H1 (cell line): ENCODE data around the gene ADAMTS15. TPM values are rescaled to one million over a fixed set of nuclear protein-coding genes. Genes with fewer than 3 reads are reported as not detected.

Experiments used
- CTCF ChIA-PET: fragments of 300-600 bp; sonication (Branson Sonifier 250); formaldehyde crosslinking; loops from one replicate; lab custom pipeline; 2021; ENCODE audit not compliant: partially characterized antibody; lab: Charles Lee
- POLR2A ChIA-PET: fragments of 300-600 bp; sonication (Branson Sonifier 250); formaldehyde crosslinking; loops from one replicate; lab custom pipeline; 2021; ENCODE audit warnings: inconsistent platforms; ENCODE audit not compliant: partially characterized antibody; lab: Charles Lee
- DNase-seq, 2 experiments: peaks; one replicate each; pipeline versions ENCODE4 v3.0.0 to v3.0.0-alpha.2; 2010 to 2022; ENCODE audit warnings: low spot score in 2 of 2, low read depth in 1 of 2, mixed read lengths in 1 of 2
- FAIRE-seq: peaks from 2 replicates; lab custom pipeline; 2011; peaks lifted over from hg19 to GRCh38; lab: Jason Lieb, UNC
- H2AFZ ChIP-seq: 2 replicates; pipeline ENCODE4 v1.8.1; 2012; ENCODE audit warnings: low read length, inconsistent platforms
- H2AK5ac ChIP-seq: 2 replicates; pipeline ENCODE4 v1.6.1; 2013; ENCODE audit warnings: low read depth, low read length
- H2BK120ac ChIP-seq: replicated peaks from 2 replicates; pipeline ENCODE3; 2013; ENCODE audit warnings: low read depth, low read length, inconsistent platforms
- H2BK12ac ChIP-seq: 2 replicates; pipeline ENCODE4 v1.6.1; 2013; ENCODE audit warnings: low read depth, low read length
- H2BK15ac ChIP-seq: 2 replicates; pipeline ENCODE4 v1.6.1; 2013; ENCODE audit warnings: low read length
- H2BK20ac ChIP-seq: 2 replicates; pipeline ENCODE4 v1.6.1; 2013; ENCODE audit warnings: low read length
- H2BK5ac ChIP-seq: 2 replicates; pipeline ENCODE4 v1.6.1; 2013; ENCODE audit warnings: low read depth, low read length
- H3K14ac ChIP-seq: 2 replicates; pipeline ENCODE4 v1.6.1; 2013; ENCODE audit warnings: inconsistent platforms; ENCODE audit not compliant: insufficient read length
- H3K18ac ChIP-seq: 2 replicates; pipeline ENCODE4 v1.6.1; 2013; ENCODE audit warnings: low read length; ENCODE audit errors: extremely low read depth
- H3K23ac ChIP-seq: 2 replicates; pipeline ENCODE4 v1.6.1; 2013; ENCODE audit warnings: inconsistent platforms; ENCODE audit not compliant: insufficient read length
- H3K23me2 ChIP-seq: 2 replicates; pipeline ENCODE4 v1.6.1; 2013; ENCODE audit warnings: low read depth, low read length
- H3K27ac ChIP-seq: 2 replicates; pipeline ENCODE4 v1.6.1; 2011; ENCODE audit warnings: low read depth, low read length, inconsistent platforms
- H3K27me3 ChIP-seq, 4 experiments: replicated peaks in 1 of 4; 1 replicate in 1 of 4; 2 replicates in 3 of 4; pipeline versions ENCODE4 v1.6.1 to v1.8.1; 2011 to 2013; ENCODE audit warnings: low read length in 3 of 4, mild to moderate bottlenecking in 3 of 4, inconsistent platforms in 2 of 4, mixed read lengths in 2 of 4, moderate library complexity in 1 of 4; ENCODE audit not compliant: control insufficient read depth in 3 of 4, insufficient read depth in 3 of 4; ENCODE audit errors: extremely low read depth in 1 of 4
- H3K36me3 ChIP-seq, 4 experiments: 2 replicates each; pipeline versions ENCODE4 v1.6.1 to v1.8.1; 2011 to 2013; ENCODE audit warnings: mild to moderate bottlenecking in 4 of 4, low read length in 3 of 4, moderate library complexity in 2 of 4, control low read depth in 1 of 4, inconsistent platforms in 1 of 4; ENCODE audit not compliant: insufficient read depth in 4 of 4, control insufficient read depth in 2 of 4
- H3K4ac ChIP-seq: replicated peaks from 2 replicates; pipeline ENCODE3; 2013; ENCODE audit warnings: low read length, low read depth, mixed read lengths, inconsistent platforms; ENCODE audit not compliant: insufficient read length
- H3K4me1 ChIP-seq, 4 experiments: replicated peaks in 1 of 4; 1 replicate in 1 of 4; 2 replicates in 3 of 4; pipeline versions ENCODE4 v1.6.1 to v1.8.1; 2011 to 2013; ENCODE audit warnings: low read length in 3 of 4, inconsistent platforms in 2 of 4, mixed read lengths in 1 of 4; ENCODE audit not compliant: insufficient read depth in 4 of 4, control insufficient read depth in 3 of 4
- H3K4me2 ChIP-seq, 2 experiments: 2 replicates each; pipeline versions ENCODE4 v1.6.1 to v1.8.1; 2011 to 2013; ENCODE audit warnings: low read depth in 2 of 2, low read length in 2 of 2, control low read depth in 1 of 2, inconsistent platforms in 1 of 2, mild to moderate bottlenecking in 1 of 2; ENCODE audit not compliant: insufficient read depth in 1 of 2
- H3K4me3 ChIP-seq, 4 experiments: fragments of 200-600, 300-600 bp in 1 of 4; sonication (generic), shearing (Covaris generic), sonication (Bioruptor Twin) in 1 of 4; 2 replicates each; pipeline versions ENCODE4 v1.5.1 to v1.8.1; 2011 to 2016; ENCODE audit warnings: low read length in 4 of 4, low read depth in 3 of 4, control low read depth in 2 of 4, inconsistent platforms in 2 of 4, mild to moderate bottlenecking in 2 of 4, mixed read lengths in 1 of 4, moderate library complexity in 1 of 4; ENCODE audit not compliant: insufficient read depth in 2 of 4; ENCODE audit errors: extremely low read depth in 1 of 4
- H3K56ac ChIP-seq: replicated peaks from 2 replicates; pipeline ENCODE3; 2013; ENCODE audit warnings: low read depth, mild to moderate bottlenecking, mixed read lengths, low read length, inconsistent platforms; ENCODE audit not compliant: insufficient read length
- H3K79me1 ChIP-seq: 2 replicates; pipeline ENCODE4 v1.6.1; 2013; ENCODE audit warnings: low read depth, low read length, control low read depth
- H3K79me2 ChIP-seq, 2 experiments: 2 replicates each; pipeline versions ENCODE4 v1.6.1 to v1.8.1; 2012 to 2013; ENCODE audit warnings: low read length in 2 of 2, mild to moderate bottlenecking in 2 of 2, inconsistent platforms in 1 of 2; ENCODE audit not compliant: insufficient read depth in 2 of 2, control insufficient read depth in 1 of 2
- H3K9ac ChIP-seq, 4 experiments: replicated peaks in 1 of 4; 1 replicate in 1 of 4; 2 replicates in 3 of 4; pipeline versions ENCODE4 v1.6.1 to v1.8.1; 2011 to 2013; ENCODE audit warnings: low read depth in 3 of 4, low read length in 3 of 4, control low read depth in 2 of 4, mild to moderate bottlenecking in 2 of 4, moderate library complexity in 2 of 4, inconsistent platforms in 1 of 4; ENCODE audit errors: extremely low read depth in 1 of 4
- H3K9me3 ChIP-seq, 2 experiments: 2 replicates each; pipeline versions ENCODE4 v1.6.1 to v1.8.1; 2012 to 2013; ENCODE audit warnings: mild to moderate bottlenecking in 2 of 2, moderate library complexity in 2 of 2, control low read depth in 1 of 2, inconsistent platforms in 1 of 2, low read depth in 1 of 2, low read length in 1 of 2, mixed read lengths in 1 of 2; ENCODE audit not compliant: insufficient read depth in 2 of 2
- H4K20me1 ChIP-seq, 2 experiments: replicated peaks in 1 of 2; 2 replicates each; pipeline versions ENCODE3 to v1.8.1; 2011 to 2013; ENCODE audit warnings: inconsistent platforms in 2 of 2, low read length in 2 of 2, mild to moderate bottlenecking in 1 of 2; ENCODE audit not compliant: insufficient read depth in 2 of 2, control insufficient read depth in 1 of 2
- H4K5ac ChIP-seq: 2 replicates; pipeline ENCODE4 v1.6.1; 2013; ENCODE audit warnings: low read length, low read depth, mixed read lengths, inconsistent platforms; ENCODE audit not compliant: insufficient read length
- H4K8ac ChIP-seq: 2 replicates; pipeline ENCODE4 v1.8.0; 2013; ENCODE audit warnings: mild to moderate bottlenecking, moderate library complexity, low read length, inconsistent platforms; ENCODE audit not compliant: insufficient read depth; ENCODE audit errors: extremely low read depth
- H4K91ac ChIP-seq: replicated peaks from 2 replicates; pipeline ENCODE3; 2013; ENCODE audit warnings: low read length, mixed read lengths, inconsistent platforms; ENCODE audit not compliant: insufficient read length
- RFX5 ChIP-seq: IDR thresholded peaks from 2 replicates; pipeline ENCODE4 v1.6.1; 2011; ENCODE audit warnings: low read depth, low read length, improper control_type of control experiment, borderline replicate concordance
- WGBS, 2 experiments: shearing (Covaris generic) in 1 of 2; methylation state at CpG; one replicate each; pipeline versions ENCODE4 v1.1.6 to v1.1.7; 2013 to 2015; ENCODE audit warnings: low lambda C conversion rate in 2 of 2, mixed read lengths in 2 of 2, inconsistent platforms in 1 of 2, low coverage in 1 of 2, missing lambda C conversion rate in 1 of 2; ENCODE audit not compliant: insufficient replicate concordance in 2 of 2, insufficient coverage in 1 of 2, insufficient read length in 1 of 2; ENCODE audit errors: extremely low coverage in 1 of 2, missing lambda C conversion rate in 1 of 2; 5-methylcytosine and 5-hydroxymethylcytosine counted together
- polyA plus RNA-seq, 7 experiments: library from polyadenylated mRNA; depleted of rRNA in 3 of 7; stranded (reverse) in 5 of 7; unstranded in 2 of 7; fragments of >200 nt in 5 of 7; fragments of 200-250 nt in 2 of 7; gene quantifications; 1 replicate in 5 of 7; 2 replicates in 1 of 7; 4 replicates in 1 of 7; pipeline versions ENCODE4 v1.2.1 to v1.2.3, GENCODE V29; 2011 to 2013; ENCODE audit warnings: missing spikeins in 2 of 7, mixed read lengths in 2 of 7
- total RNA-seq: library from RNA; stranded (reverse); fragmentation: NEBNext Ultra II Directional; extraction: Animal tissue kit (Norgen Biotek cat#: 25700); gene quantifications from 2 replicates; pipeline ENCODE4 v1.2.1, GENCODE V29; 2021

ADAMTS15 gene
- total and polyA plus RNA-seq, 2 of the 8 experiments (the other 6 are each of a cell fraction or from before 2014, with no cell fraction given), result 1.7 to 4.7 TPM

DNA sequence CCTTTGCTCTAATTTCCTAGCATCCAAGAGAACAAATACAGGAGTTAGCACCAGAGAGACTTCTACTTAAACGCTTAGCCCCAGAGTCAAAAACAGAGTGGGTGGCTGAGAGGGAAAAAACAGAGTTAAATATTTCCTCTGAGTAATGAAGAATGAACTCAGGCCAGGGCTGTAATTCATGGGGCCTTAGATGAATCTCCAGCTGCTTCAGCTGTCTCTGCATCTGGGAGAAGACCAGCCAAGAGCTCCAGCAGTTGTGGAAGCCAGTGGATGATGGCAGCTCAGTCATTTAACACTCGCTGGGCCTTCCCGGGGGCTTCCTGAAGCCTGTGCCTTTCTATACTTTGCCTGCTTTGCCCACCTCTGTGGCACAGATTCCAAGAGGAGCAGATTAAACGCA is 5.7 kb upstream of the ADAMTS15 start:
- Histone ChIP-seq H2BK20ac (no peak overlapping the region), H3K4me3 (no peak overlapping the region), H3K14ac (no peak overlapping the region), H3K23ac (no peak overlapping the region), H3K36me3 (no peaks in the 10 kb centered on the region), H3K18ac (no peak overlapping the region), H3K56ac (no peak overlapping the region), H3K9ac (no peak overlapping the region), H3K23me2 (no peaks in the 10 kb centered on the region), H4K5ac (no peak overlapping the region), H3K27ac (no peak overlapping the region), H2BK120ac (no peak overlapping the region), H3K9me3 (no peaks in the 10 kb centered on the region), H2AK5ac (no peak overlapping the region), H3K79me2 (no peaks in the 10 kb centered on the region), H2AFZ (no peak overlapping the region), H2BK15ac (no peak overlapping the region), H4K91ac (no peak overlapping the region), H2BK5ac (no peak overlapping the region), H3K27me3 (peaks cover 0 to 12% (median 4%) of the 10 kb centered on the region in 4 experiments; a peak in 4 of 7 replicates), H3K4me2 (no peak overlapping the region), H3K79me1 (no peaks in the 10 kb centered on the region), H4K8ac (no peak overlapping the region), H3K4ac (no peak overlapping the region), H4K20me1 (no peaks in the 10 kb centered on the region), H2BK12ac (no peak overlapping the region), H3K4me1 (no peaks in the 10 kb centered on the region)
- POLR2A ChIA-PET, result no interaction called here
- CTCF ChIA-PET, result interaction anchor here (0.8 to 21.7 kb wide), 12 partner anchors 9 to 461 kb away, joined by 3 to 521 read pairs (median 4); no protein-coding TSS in a partner anchor
- WGBS, 2 experiments, result 85% methylated on average over 4 of the region's 4 CpGs; no CpG with 5 or more reads in 1 of the 2 experiments
- FAIRE-seq, result no peak
- DNase-seq, result no peak
- TF ChIP-seq RFX5, result no peak
